Motor neuron (in vitro differentiated cells): Measurements from ENCODE around the gene WFDC5. TPM values are rescaled to one million over a fixed set of nuclear protein-coding genes. Genes with fewer than 3 reads are reported as not detected.

Source experiments
- ATAC-seq, 8 experiments: fragments of 200-7000 bp; cut with Tn5 transposase; replicated peaks in 6 of 8; 2 replicates each; pipeline ENCODE4 v1.8.0; 2021; ENCODE audit warnings: mild to moderate bottlenecking in 8 of 8, moderate library complexity in 8 of 8
- H3K27ac ChIP-seq, 2 donors: fragments of 250-450 bp; sonication (Bioruptor Pico); 2 replicates each; pipeline ENCODE4 v1.9.0; 2021; ENCODE audit warnings: antibody characterized with exemption in 2 of 2, mild to moderate bottlenecking in 2 of 2, moderate library complexity in 1 of 2
- H3K4me1 ChIP-seq, 2 donors: fragments of 250-450 bp; sonication (Bioruptor Pico); replicated peaks in 1 of 2; 2 replicates each; pipeline ENCODE4 v1.6.1; 2021; ENCODE audit warnings: antibody characterized with exemption in 2 of 2, mild to moderate bottlenecking in 2 of 2, moderate library complexity in 1 of 2
- H3K4me3 ChIP-seq, 5 donors: fragments of 250-450 bp; sonication (Bioruptor Pico); 2 replicates each; pipeline ENCODE4 v1.9.0; 2021; ENCODE audit warnings: antibody characterized with exemption in 5 of 5, mild to moderate bottlenecking in 5 of 5, moderate library complexity in 4 of 5
- WGBS, 10 experiments: fragments of 450-650 bp; shearing (Covaris generic); methylation state at CpG; one replicate each; pipeline ENCODE4 v1.0.0; 2022; 5-methylcytosine and 5-hydroxymethylcytosine counted together
- in situ Hi-C, 9 experiments: fragments of 400-800 bp; cut with MboI; loops; one replicate each; pipeline ENCODE4 v1.15.0; 2021; ENCODE audit warnings: low sequenced_read_pairs in 9 of 9, low pct_unique_long_range_greater_than_20kb in 2 of 9; ENCODE audit not compliant: unreplicated experiment in 9 of 9
- total RNA-seq, 8 experiments: library from RNA; unstranded; fragments of 300-600 nt; gene quantifications; 2 replicates each; pipeline versions ENCODE4 v1.2.3 to v1.2.4, GENCODE V29; 2022

WFDC5 gene
- total RNA-seq, 8 experiments from 2014 or later: 0.29 to 0.66 (median 0.36) TPM; not detected in 4

DNA sequence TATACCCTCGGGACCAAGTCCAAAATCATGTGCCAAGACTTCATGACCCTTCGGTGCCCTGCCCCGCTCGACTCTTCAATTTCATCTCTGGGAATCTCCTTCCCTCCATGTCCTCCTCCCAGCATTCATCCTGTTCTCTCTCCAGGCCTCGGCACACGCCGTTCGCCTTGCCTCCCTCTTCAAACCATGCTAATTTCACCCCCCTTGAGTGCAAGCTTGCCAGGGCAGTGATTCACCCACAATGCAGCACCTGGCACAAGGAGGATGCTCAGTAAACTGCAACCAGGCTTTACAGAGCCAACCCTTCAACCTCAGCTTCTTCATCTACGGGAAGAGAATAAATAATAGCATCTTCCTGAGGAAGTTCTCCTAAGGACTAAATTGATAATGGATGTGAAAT, 18.2 kb downstream of the WFDC5 start:
- 20 to 89% (median 80%) methylated on average over 1 to 9 of the region's 9 CpGs; no CpG with 5 or more reads in 2 of the 10 experiments for WGBS, 10 experiments
- Histone ChIP-seq H3K4me3 (no peak overlapping the region), H3K27ac (no peak overlapping the region), H3K4me1 (peaks cover 0 to 4% of the 10 kb centered on the region in 2 donors)
- no peak for ATAC-seq
- in situ Hi-C loops: loop anchor here in 1 of 9 experiments (10.0 kb wide), 1 partner anchor 52 kb away; no protein-coding TSS in a partner anchor

DNA sequence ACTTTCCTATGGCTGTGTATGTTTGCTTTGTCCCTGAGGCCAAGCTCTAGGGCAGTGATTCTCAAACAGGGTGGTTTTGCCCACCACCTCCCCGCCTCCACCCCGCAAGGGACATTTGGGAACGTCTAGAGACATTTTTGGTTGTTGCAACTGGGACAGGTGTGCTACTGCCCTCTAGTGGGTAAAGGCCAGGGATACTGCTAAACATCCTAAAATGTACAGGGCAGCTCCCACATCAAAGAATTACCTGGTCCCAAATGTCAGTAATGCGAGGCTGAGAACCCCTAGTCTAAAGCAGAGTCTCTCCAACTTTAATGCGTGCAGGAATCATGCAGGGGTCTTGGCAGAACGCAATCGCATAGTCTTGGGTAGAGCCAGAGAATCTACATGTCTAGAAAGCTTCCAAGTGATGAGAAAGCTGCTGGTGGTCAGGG, 19.2 kb downstream of the WFDC5 start:
- peak in 5 of 8 experiments; percentile 27 to 68 (median 45) for ATAC-seq
- Histone ChIP-seq H3K27ac (no peak overlapping the region), H3K4me3 (no peak overlapping the region), H3K4me1 (peaks cover 0 to 2% of the 10 kb centered on the region in 2 donors)
- 0 to 27% (median 4%) methylated on average over 1 to 3 of the region's 7 CpGs; no CpG with 5 or more reads in 4 of the 10 experiments for whole genome bisulfite sequencing, 10 experiments
- in situ Hi-C loops: loop anchor here in 1 of 9 experiments (10.0 kb wide), 1 partner anchor 51 kb away; no protein-coding TSS in a partner anchor

DNA sequence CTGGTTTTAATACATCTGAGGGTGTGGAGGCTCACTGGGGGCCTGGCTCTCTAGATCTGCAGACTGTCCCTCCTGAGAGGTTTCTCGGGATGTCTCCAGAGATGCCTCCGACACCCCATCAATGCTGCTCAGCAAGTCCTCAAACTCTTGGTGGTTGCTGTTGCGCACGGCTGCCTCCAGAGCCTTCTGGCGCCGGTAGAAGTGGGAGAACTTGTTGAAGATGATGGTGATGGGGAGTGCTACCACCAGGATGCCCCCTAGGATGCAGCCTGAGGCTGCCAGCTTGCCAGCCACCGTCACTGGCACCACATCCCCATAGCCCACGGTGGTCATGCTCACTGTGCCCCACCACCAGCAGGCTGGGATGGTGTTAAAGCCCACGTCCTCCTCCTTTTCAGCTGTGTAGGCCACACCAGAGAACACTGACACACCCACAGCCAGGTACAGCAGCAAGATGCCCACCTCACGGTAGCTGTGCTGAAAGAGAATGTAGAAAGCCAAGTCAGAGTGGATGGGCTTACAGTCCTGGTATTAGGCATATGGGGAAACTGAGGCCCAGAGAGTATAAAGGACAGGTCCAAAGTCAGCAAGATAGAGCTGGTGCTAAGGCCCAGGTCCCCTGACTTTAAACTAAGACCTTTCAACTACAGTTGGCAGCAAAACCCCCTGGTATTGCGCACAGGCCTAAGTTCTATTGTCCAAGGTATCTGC, 20.0 kb downstream of the WFDC5 start:
- WGBS, 10 experiments: 90 to 100% (median 96%) methylated on average over 1 to 4 of the region's 11 CpGs; no CpG with 5 or more reads in 6 of the 10 experiments
- ATAC-seq: no peak
- H3K27ac ChIP-seq: no peak overlapping the region
- H3K4me1 ChIP-seq: no peaks in the 10 kb centered on the region
- no peak overlapping the region for H3K4me3 ChIP-seq
- in situ Hi-C loops: loop anchor here in 1 of 9 experiments (10.0 kb wide), 1 partner anchor 50 kb away; no protein-coding TSS in a partner anchor

DNA sequence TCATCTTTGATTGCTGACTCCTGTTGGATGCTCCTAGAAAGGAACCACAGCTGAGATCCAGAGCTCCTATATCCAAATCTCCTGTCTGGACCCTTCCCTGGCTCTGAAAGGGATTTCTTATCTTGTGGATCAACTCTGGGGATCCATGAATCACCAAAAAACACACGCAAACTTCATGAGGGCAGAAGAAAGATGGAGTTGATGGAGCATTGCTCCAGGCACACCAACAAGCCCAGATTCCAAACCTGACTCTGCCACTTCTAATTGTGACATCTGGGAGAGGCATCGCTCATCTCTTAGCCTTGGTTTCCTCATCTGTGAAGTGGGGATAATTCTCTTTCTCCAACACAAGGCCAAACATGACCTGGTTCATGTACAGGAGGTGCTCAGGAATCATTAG, 20.8 kb downstream of the WFDC5 start:
- WGBS, 10 experiments: 40 to 100% (median 100%) methylated on average over 1 to 2 of the region's 2 CpGs; no CpG with 5 or more reads in 5 of the 10 experiments
- Histone ChIP-seq H3K4me1 (no peaks in the 10 kb centered on the region), H3K4me3 (no peak overlapping the region), H3K27ac (no peak overlapping the region)
- no peak for ATAC-seq
- in situ Hi-C loops: loop anchor here in 1 of 9 experiments (10.0 kb wide), 1 partner anchor 49 kb away; no protein-coding TSS in a partner anchor

DNA sequence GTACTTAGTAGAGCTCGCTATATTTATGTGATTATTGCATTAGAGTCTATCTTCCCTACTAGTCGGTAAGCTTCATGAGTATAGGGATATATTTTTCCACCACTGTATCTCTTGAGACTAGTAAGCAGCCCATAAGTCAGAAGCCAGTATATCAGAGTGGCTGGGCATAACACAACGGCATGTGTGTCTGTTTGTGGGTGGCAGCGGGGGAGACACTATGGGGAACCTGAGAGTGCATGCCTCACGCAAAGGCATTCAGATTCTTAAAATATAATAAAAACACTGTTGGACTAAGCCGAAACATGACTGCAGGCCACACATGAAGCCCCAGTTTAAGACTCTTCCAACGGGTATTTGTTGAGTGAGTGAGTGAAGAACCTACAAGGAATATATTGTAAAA, 22.1 kb downstream of the WFDC5 start:
- Histone ChIP-seq H3K4me3 (no peak overlapping the region), H3K4me1 (no peaks in the 10 kb centered on the region), H3K27ac (no peak overlapping the region)
- WGBS, 10 experiments: 83 to 100% (median 92%) methylated on average over 1 to 6 of the region's 7 CpGs; no CpG with 5 or more reads in 3 of the 10 experiments
- no peak for ATAC-seq
- in situ Hi-C loops: loop anchor here in 1 of 9 experiments (10.0 kb wide), 1 partner anchor 48 kb away; no protein-coding TSS in a partner anchor

DNA sequence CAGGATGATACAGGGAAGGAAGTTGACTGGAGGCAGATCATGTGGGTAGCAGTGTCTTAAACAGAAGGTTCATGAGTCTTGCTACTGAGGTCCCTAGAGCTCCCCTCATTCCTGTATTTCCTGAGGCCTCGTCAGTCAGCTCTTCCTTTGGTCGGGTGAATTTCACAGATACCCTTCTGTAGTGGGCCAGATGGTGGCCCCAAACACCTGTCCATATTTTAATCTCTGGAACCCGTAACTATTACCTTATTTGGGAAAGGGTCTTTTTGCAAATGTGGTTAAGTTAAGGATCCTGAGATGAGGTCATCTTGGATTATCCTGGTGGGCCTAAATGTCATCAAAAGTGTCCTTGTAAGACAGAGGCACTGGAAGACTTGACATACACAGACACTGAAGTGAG, 23.6 kb downstream of the WFDC5 start:
- ATAC-seq: no peak
- in situ Hi-C loops: loop anchor here in 1 of 9 experiments (10.0 kb wide), 1 partner anchor 47 kb away; no protein-coding TSS in a partner anchor
- WGBS, 10 experiments: 70 to 100% (median 84%) methylated on average over 1 to 3 of the region's 3 CpGs; no CpG with 5 or more reads in 3 of the 10 experiments
- no peak overlapping the region for H3K4me3 ChIP-seq
- H3K4me1 ChIP-seq: no peaks in the 10 kb centered on the region
- H3K27ac ChIP-seq: no peak overlapping the region

DNA sequence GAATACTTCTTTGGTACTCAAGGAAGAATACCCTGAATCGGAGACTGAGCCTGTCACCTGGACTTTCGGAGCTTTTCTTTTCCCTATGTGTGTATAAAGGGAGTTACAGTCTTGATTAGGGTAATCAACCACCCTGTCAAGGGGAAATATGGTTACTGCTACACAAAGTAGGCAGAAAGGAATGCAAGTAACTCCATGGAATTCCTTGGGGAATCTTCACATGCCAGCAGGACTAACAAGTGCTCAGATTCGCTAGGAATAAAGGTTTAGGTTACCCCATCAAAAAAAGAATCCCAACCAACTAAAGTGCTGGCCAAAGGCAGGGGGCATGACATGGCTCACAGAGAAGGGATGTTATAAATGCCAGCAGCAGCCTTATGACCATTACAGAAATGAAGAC, 24.5 kb downstream of the WFDC5 start:
- Histone ChIP-seq H3K27ac (no peak overlapping the region), H3K4me1 (no peaks in the 10 kb centered on the region), H3K4me3 (no peak overlapping the region)
- in situ Hi-C loops: loop anchor here in 1 of 9 experiments (10.0 kb wide), 1 partner anchor 46 kb away; no protein-coding TSS in a partner anchor
- no peak for ATAC-seq
- 78 to 100% (median 96%) methylated on average over 1 to 3 of the region's 3 CpGs; no CpG with 5 or more reads in 3 of the 10 experiments for WGBS, 10 experiments

DNA sequence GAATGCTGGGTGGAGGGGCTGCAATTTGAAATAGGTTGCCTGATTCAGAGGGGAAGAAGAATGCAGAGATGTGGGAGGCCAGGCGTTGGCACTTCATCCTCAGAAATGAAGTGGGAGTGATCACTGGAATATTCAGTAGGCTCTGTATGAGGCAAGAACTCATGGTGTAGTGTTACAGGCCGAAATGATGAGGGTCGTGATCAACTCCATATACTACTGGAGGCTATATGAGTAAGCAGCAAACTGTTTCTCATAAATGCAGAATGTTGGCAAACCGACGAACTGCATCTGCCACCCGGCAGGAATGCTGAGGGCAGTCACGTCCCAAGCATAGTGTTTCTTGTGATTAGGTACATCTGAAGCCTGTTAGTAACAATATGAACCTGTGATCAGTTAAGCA, 26.7 kb downstream of the WFDC5 start:
- in situ Hi-C loops: no loop called here
- Histone ChIP-seq H3K4me3 (no peak overlapping the region), H3K27ac (no peak overlapping the region), H3K4me1 (no peaks in the 10 kb centered on the region)
- ATAC-seq: peak in 3 of 8 experiments; percentile 99 to 100 (median 100)
- WGBS, 10 experiments: 0 to 100% (median 75%) methylated on average over 1 to 7 of the region's 7 CpGs; no CpG with 5 or more reads in 2 of the 10 experiments

DNA sequence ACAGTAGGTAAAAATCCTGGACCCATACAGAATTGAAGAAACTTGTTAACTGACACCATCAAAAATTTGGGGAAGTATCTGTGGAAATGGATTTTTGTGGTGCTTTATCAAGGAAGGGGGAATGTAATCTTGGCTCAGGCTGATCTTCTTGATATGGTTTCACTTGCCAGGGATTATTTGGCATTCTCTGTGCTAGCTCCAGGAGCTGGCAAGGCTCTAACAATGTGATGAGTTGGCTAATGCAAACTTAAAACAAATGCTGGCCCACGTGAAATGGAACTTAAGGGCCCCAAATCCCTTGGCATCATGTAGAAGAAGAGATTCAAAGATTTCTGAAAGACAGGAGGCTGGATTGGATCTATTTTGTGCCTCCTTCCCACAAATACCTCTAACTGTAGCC, 27.2 kb downstream of the WFDC5 start:
- Histone ChIP-seq H3K27ac (no peak overlapping the region), H3K4me1 (no peaks in the 10 kb centered on the region), H3K4me3 (no peak overlapping the region)
- ATAC-seq: peak in 2 of 8 experiments; percentile 7
- WGBS, 10 experiments: 0 to 100% (median 52%) methylated on average over 1 of the region's 1 CpG; no CpG with 5 or more reads in 4 of the 10 experiments
- in situ Hi-C loops: no loop called here

DNA sequence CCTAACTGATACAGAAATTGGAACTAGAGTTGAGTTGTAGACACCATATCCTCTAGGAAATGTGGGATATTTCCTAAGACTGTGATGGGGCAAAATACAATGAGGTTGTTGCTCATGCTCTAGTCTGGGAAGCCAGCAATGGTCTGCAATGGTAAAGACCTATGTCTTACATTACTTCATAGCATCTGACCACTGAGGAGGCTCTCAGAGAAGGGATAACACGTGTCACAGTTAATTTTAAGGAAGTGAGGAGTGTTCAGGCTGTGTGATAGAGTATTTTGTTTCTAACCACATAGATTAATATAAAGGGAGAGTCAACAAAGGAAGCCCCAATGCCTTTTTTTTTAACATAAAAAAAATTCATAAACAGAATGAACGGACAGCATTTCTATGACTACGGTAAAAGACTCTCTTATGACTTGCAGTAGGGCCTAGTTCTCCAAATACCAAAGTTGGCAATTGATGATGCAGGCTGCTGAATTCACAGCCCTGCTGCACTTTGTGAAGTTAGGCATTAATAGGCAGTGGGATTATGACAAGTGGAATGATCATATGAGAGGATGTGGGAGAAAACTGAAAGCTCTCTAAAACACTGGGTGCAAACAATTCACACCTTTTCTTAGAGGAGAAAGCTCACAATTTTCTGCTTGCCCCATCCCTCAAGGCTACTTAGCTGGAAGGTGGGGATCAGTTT, 27.7 kb downstream of the WFDC5 start:
- WGBS, 10 experiments: 79 to 92% (median 87%) methylated on average over 2 to 3 of the region's 3 CpGs; no CpG with 5 or more reads in 3 of the 10 experiments
- Histone ChIP-seq H3K4me3 (no peak overlapping the region), H3K4me1 (no peaks in the 10 kb centered on the region), H3K27ac (no peak overlapping the region)
- in situ Hi-C loops: no loop called here
- ATAC-seq: no peak

DNA sequence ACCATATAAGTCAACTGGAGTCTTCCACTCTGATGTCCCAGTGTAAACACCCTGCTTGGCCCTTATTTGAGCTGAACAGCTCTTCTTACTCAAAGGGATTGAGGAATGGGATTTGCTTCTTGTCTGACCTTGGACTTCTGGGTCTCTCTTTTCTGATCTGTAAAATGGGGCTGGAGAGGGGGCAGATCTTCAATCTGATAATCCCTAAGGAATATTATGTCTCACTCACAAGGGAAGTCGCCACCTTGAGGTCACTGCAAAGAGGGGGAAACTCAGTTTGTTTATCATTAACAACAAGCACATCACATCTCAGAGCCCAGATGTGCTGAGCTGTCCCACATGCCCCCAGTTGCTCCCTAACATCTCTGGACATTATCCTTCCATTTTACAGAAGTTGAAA, 29.1 kb downstream of the WFDC5 start:
- H3K4me3 ChIP-seq: no peak overlapping the region
- H3K4me1 ChIP-seq: no peaks in the 10 kb centered on the region
- 88 to 100% (median 100%) methylated on average over 1 of the region's 1 CpG; no CpG with 5 or more reads in 6 of the 10 experiments for WGBS, 10 experiments
- ATAC-seq: no peak
- in situ Hi-C loops: no loop called here
- H3K27ac ChIP-seq: no peak overlapping the region

DNA sequence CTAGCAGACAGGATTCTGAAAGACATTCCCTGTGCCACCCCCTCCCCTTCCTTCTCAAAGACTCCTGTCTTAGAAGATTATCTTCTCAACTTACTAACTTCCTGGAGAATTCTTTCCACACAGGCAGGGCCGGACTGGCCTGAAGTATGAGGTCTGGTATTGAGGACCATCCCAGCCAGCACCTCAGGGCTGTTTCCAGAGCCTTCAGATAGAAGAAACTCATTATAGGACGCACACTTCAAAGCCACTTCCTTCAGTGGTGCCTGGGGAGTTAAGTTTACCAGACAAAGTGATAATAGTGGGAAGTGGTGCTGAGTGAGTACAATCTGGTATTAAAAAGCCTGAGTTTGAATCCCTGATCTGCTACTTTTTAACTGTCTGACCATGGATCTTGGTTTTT, 29.7 kb downstream of the WFDC5 start:
- Histone ChIP-seq H3K4me3 (no peak overlapping the region), H3K4me1 (no peaks in the 10 kb centered on the region), H3K27ac (no peak overlapping the region)
- no peak for ATAC-seq
- in situ Hi-C loops: no loop called here
- WGBS, 10 experiments: 100% methylated on average over 1 to 2 of the region's 2 CpGs; no CpG with 5 or more reads in 3 of the 10 experiments

DNA sequence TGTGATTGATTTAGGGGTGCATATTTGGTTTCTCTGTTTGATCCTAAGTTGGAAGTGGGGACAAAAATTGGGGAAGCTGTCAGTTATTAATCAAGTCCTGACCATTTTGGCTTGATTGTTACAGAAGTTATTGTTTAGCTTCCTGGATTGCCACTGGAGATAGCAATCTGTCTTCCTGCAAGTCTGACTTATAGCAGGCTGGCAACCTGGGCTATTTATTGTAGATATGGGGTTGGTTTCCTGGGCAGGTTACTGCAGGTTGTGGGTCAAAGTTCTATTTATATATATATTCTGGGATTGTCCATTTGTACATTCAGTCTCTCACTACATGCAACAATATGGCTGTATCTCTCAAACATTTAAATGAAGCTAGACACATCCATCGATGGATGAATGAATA, 31.8 kb downstream of the WFDC5 start:
- no peak overlapping the region for H3K4me3 ChIP-seq
- no peak for ATAC-seq
- in situ Hi-C loops: no loop called here
- H3K4me1 ChIP-seq: no peaks in the 10 kb centered on the region
- H3K27ac ChIP-seq: no peak overlapping the region
- 0 to 100% (median 100%) methylated on average over 1 of the region's 1 CpG; no CpG with 5 or more reads in 2 of the 10 experiments for WGBS, 10 experiments
